Thymus (tissue), 14 donors: ENCODE results near the gene ANGPTL7. TPM values are rescaled to one million over a fixed set of nuclear protein-coding genes. Genes with fewer than 3 reads are reported as not detected.

Experiments
- DNase-seq, 9 donors: peaks; one replicate each; pipeline ENCODE4 v3.0.0-alpha.2; 2013; ENCODE audit warnings: low spot score in 9 of 9, low read depth in 6 of 9, missing footprints in 1 of 9
- H3K27ac ChIP-seq, 2 donors: one replicate each; pipeline ENCODE4 v1.5.1; 2013; ENCODE audit warnings: control low read depth in 1 of 2, low read depth in 1 of 2, low read length in 1 of 2, mild to moderate bottlenecking in 1 of 2, moderate library complexity in 1 of 2
- H3K27me3 ChIP-seq, 2 donors: one replicate each; pipeline ENCODE4 v1.5.1; 2013; ENCODE audit warnings: low read length in 1 of 2; ENCODE audit not compliant: control insufficient read depth in 2 of 2, insufficient read depth in 1 of 2
- H3K36me3 ChIP-seq, 2 donors: one replicate each; pipeline ENCODE4 v1.5.1; 2013; ENCODE audit warnings: low read length in 1 of 2, mild to moderate bottlenecking in 1 of 2, moderate library complexity in 1 of 2; ENCODE audit not compliant: control insufficient read depth in 2 of 2, insufficient read depth in 2 of 2
- H3K4me1 ChIP-seq, 2 donors: one replicate each; pipeline ENCODE4 v1.5.1; 2013; ENCODE audit warnings: low read length in 2 of 2; ENCODE audit not compliant: control insufficient read depth in 2 of 2, insufficient read depth in 2 of 2
- H3K4me3 ChIP-seq, 2 donors: one replicate each; pipeline ENCODE4 v1.5.1; 2013; ENCODE audit warnings: low read length in 2 of 2, control low read depth in 1 of 2, mild to moderate bottlenecking in 1 of 2
- H3K9me3 ChIP-seq, 2 donors: one replicate each; pipeline ENCODE4 v1.5.1; 2013; ENCODE audit warnings: low read length in 1 of 2, mild to moderate bottlenecking in 1 of 2; ENCODE audit not compliant: control insufficient read depth in 2 of 2, insufficient read depth in 1 of 2
- WGBS: extraction: QIAGEN DNeasy Blood & Tissue Kit; methylation state at CpG from one replicate; pipeline ENCODE4 v1.1.7; 2013; 5-methylcytosine and 5-hydroxymethylcytosine counted together
- long read RNA-seq, 10 donors: transcript quantifications; one replicate each; lab custom pipeline, GENCODE V29; 2026
- polyA plus RNA-seq: library from polyadenylated mRNA; stranded (reverse); fragments of 200-250 nt; gene quantifications from one replicate; pipeline ENCODE4 v1.2.3, GENCODE V29; 2013
- total RNA-seq: library from RNA; stranded (reverse); fragments of 120-200 nt; gene quantifications from one replicate; pipeline ENCODE4 v1.2.4, GENCODE V29; 2013
- donor health status: healthy.

The ANGPTL7 gene
- total RNA-seq (0.09 TPM), polyA plus RNA-seq (1.5 TPM)
- long read RNA-seq, donor 1 = 0 reads
- long read RNA-seq, donor 2 = 0 reads
- long read RNA-seq, donor 3 = 0 reads
- long read RNA-seq, donor 4 = 0 reads
- long read RNA-seq, donor 5 = 0 reads
- long read RNA-seq, donor 6 = 0 reads
- long read RNA-seq, donor 7 = 0 reads
- long read RNA-seq, donor 8 = 0 reads
- long read RNA-seq, donor 9 = 0 reads
- long read RNA-seq, donor 10 = 0 reads

- WGBS = 98% methylated on average over 8 of the region's 8 CpGs
- DNase-seq = no peak
- no peaks in the 10 kb centered on the region for H3K27me3 ChIP-seq
- no peaks in the 10 kb centered on the region for H3K9me3 ChIP-seq
- no peaks in the 10 kb centered on the region for H3K4me1 ChIP-seq
- H3K27ac ChIP-seq = no peak within 1 kb of the TSS
- peaks cover 42 to 60% of the 10 kb centered on the region in 2 donors for H3K36me3 ChIP-seq
- no peak within 1 kb of the TSS for H3K4me3 ChIP-seq
These were observed at the start of gene ANGPTL7 for GRCh38 chr1:11188858-11189451. ANGPTL7 (plus strand) TSS chr1:11189355; CDS start chr1:11189580, 225 bp downstream.

GRCh38 chr1:11142618-11143391, 46.4 kb upstream of the ANGPTL7 start:
- H3K27ac ChIP-seq = no peak overlapping the region
- H3K4me1 ChIP-seq = no peaks in the 10 kb centered on the region
- peaks cover 54 to 65% of the 10 kb centered on the region in 2 donors for H3K36me3 ChIP-seq
- 96% methylated on average over 4 of the region's 4 CpGs for WGBS
- H3K9me3 ChIP-seq = no peaks in the 10 kb centered on the region
- no peaks in the 10 kb centered on the region for H3K27me3 ChIP-seq
- DNase-seq = no peak
- no peak overlapping the region for H3K4me3 ChIP-seq

GRCh38 chr1:11143401-11143800, 45.8 kb upstream of the ANGPTL7 start:
- Histone ChIP-seq H3K27ac (no peak overlapping the region), H3K36me3 (peaks cover 52 to 61% of the 10 kb centered on the region in 2 donors), H3K4me3 (no peak overlapping the region), H3K4me1 (no peaks in the 10 kb centered on the region), H3K27me3 (no peaks in the 10 kb centered on the region), H3K9me3 (no peaks in the 10 kb centered on the region)
- no peak for DNase-seq
- over 99% methylated on average over 5 of the region's 5 CpGs for WGBS

- 81% methylated on average over 2 of the region's 2 CpGs for WGBS
- no peak overlapping the region for H3K4me3 ChIP-seq
- DNase-seq = peak in 2 of 9 donors; percentile 8 to 25
- no peaks in the 10 kb centered on the region for H3K9me3 ChIP-seq
- H3K27ac ChIP-seq = no peak overlapping the region
- peaks cover 50 to 61% of the 10 kb centered on the region in 2 donors for H3K36me3 ChIP-seq
- H3K27me3 ChIP-seq = no peaks in the 10 kb centered on the region
- no peaks in the 10 kb centered on the region for H3K4me1 ChIP-seq
These were observed 45.2 kb upstream of the ANGPTL7 start for GRCh38 chr1:11143907-11144306.

DNA sequence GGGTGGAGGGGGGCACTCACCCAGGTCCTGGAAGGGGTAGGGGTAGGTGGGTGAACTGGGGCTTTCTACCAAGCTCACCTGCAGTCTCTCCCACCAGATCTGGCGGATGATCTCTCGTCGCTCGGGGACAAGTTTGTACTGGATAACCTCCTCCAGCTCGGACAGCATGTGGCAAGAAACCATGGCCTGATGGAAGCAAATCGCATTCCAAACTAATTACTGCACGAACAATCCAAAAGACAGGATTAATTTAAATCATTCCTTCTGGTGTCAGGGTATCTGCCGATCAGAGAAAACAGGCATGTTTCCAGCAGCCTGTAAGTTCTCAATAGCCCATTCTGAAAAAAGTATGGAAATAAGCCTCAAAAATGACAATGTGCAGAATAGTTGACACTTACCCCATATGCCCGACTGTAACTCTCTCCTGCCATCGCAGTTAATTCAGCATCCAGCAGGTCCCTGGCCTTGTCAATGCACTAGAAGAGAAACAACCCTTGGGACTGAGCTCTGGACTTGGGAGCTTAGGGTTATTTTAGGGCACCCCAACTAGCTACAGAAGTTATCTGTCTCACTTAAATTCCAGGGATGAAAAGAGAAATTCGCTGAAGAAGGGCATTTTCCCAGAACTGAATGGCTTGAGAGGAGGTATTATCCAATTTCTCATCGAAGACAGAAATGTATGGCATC, 44.4 kb upstream of the ANGPTL7 start:
- no peak overlapping the region for H3K4me3 ChIP-seq
- H3K27ac ChIP-seq = no peak overlapping the region
- no peak for DNase-seq
- H3K27me3 ChIP-seq = no peaks in the 10 kb centered on the region
- H3K36me3 ChIP-seq = peaks cover 51 to 64% of the 10 kb centered on the region in 2 donors
- H3K9me3 ChIP-seq = no peaks in the 10 kb centered on the region
- H3K4me1 ChIP-seq = no peaks in the 10 kb centered on the region
- 88% methylated on average over 12 of the region's 12 CpGs for WGBS

DNA sequence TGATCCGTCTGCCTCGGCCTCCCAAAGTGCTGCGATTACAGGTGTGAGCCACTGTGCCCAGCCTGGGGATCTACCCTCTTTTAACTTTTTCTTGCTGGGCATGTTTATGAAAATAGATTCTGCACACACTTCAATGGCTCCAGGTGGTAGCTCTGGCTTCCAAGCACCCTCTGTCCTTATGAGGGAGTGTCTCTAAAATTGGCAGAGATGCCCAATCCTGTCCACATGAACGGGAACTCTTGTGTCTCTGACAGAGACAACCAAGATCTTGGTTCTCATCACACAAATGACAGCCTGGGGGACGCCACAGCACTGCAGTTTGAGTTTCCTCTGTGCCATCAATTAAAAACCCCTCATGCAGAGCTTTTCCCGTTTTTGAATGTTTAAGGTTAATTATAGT, 43.4 kb upstream of the ANGPTL7 start:
- no peak overlapping the region for H3K4me3 ChIP-seq
- WGBS = 94% methylated on average over 6 of the region's 6 CpGs
- no peak for DNase-seq
- no peaks in the 10 kb centered on the region for H3K4me1 ChIP-seq
- H3K27me3 ChIP-seq = no peaks in the 10 kb centered on the region
- no peaks in the 10 kb centered on the region for H3K9me3 ChIP-seq
- no peak overlapping the region for H3K27ac ChIP-seq
- H3K36me3 ChIP-seq = peaks cover 61 to 64% of the 10 kb centered on the region in 2 donors

DNA sequence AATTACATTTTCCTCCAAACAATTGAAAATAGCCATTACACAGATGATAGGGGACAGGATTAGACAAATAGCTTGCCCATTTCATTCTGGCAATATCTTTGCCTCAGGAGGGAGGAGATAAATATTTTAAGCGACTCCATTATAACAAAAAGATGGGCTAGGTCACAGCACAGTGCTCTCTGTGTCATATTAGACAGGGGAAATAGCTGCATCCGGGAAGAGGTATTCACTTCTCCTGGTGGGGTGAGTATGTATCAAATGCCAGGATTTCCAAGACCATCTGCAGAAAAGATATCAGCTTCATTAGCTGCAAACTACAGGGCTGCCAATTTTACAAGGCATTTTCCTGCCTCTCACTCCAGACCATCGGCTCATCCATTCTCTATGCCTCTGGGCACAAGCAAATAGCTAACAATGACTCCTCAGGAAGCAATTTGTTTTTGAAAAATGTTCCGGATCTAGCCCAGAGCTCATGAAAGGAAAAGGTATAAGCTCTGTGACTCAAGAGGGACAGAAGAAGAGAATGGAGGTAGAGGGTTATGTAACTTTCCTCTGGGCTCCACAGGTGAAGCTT, 41.9 kb upstream of the ANGPTL7 start:
- Histone ChIP-seq H3K27me3 (no peaks in the 10 kb centered on the region), H3K4me1 (no peaks in the 10 kb centered on the region), H3K36me3 (peaks cover 71% of the 10 kb centered on the region in 2 donors), H3K9me3 (no peaks in the 10 kb centered on the region), H3K4me3 (no peak overlapping the region), H3K27ac (no peak overlapping the region)
- 95% methylated on average over 4 of the region's 4 CpGs for WGBS
- no peak for DNase-seq

- Histone ChIP-seq H3K36me3 (peaks cover 62 to 66% of the 10 kb centered on the region in 2 donors), H3K9me3 (no peaks in the 10 kb centered on the region), H3K4me3 (no peak overlapping the region), H3K27me3 (no peaks in the 10 kb centered on the region), H3K27ac (no peak overlapping the region), H3K4me1 (no peaks in the 10 kb centered on the region)
- no peak for DNase-seq
- WGBS = 97% methylated on average over 3 of the region's 3 CpGs
These were observed 38.8 kb upstream of the ANGPTL7 start for GRCh38 chr1:11150326-11150725.
